Endothelial cell (in vitro differentiated cells): Measurements from ENCODE around the gene KDM2B. TPM values are rescaled to one million over a fixed set of nuclear protein-coding genes. Genes with fewer than 3 reads are reported as not detected.

Experiments used
- DNase-seq: peaks from one replicate; pipeline ENCODE4 v3.0.0; 2021; ENCODE audit warnings: low spot score
- H3K27ac Mint-ChIP-seq: one replicate; pipeline ENCODE4 v1.8.0; 2021; ENCODE audit warnings: mixed read lengths, inconsistent platforms; ENCODE audit not compliant: unreplicated experiment
- H3K27me3 Mint-ChIP-seq: one replicate; pipeline ENCODE4 v1.8.0; 2021; ENCODE audit warnings: mild to moderate bottlenecking, moderate library complexity, mixed read lengths, inconsistent platforms; ENCODE audit not compliant: unreplicated experiment
- H3K36me3 Mint-ChIP-seq: one replicate; pipeline ENCODE4 v1.8.0; 2021; ENCODE audit warnings: mild to moderate bottlenecking, low read depth, mixed read lengths, inconsistent platforms; ENCODE audit not compliant: unreplicated experiment
- H3K4me1 Mint-ChIP-seq: one replicate; pipeline ENCODE4 v1.8.0; 2021; ENCODE audit warnings: mild to moderate bottlenecking, mixed read lengths, inconsistent platforms; ENCODE audit not compliant: unreplicated experiment
- H3K4me3 Mint-ChIP-seq: one replicate; pipeline ENCODE4 v1.8.0; 2021; ENCODE audit warnings: mild to moderate bottlenecking, mixed read lengths, inconsistent platforms; ENCODE audit not compliant: unreplicated experiment
- H3K9me3 Mint-ChIP-seq: one replicate; pipeline ENCODE4 v1.8.0; 2021; ENCODE audit warnings: mixed read lengths, inconsistent platforms; ENCODE audit not compliant: unreplicated experiment
- CTCF ChIP-seq: fragments of 200-600 bp; sonication (generic); IDR thresholded peaks from one replicate; pipeline ENCODE4 v1.5.0; 2021; ENCODE audit warnings: antibody characterized with exemption; ENCODE audit not compliant: unreplicated experiment
- total RNA-seq: library from RNA; stranded (reverse); fragmentation: NEBNext Ultra II Directional; extraction: Animal tissue kit (Norgen Biotek cat#: 25700); gene quantifications from one replicate; pipeline ENCODE4 v1.2.1, GENCODE V29; 2021; ENCODE audit not compliant: unreplicated experiment

Gene KDM2B
- total RNA-seq, 1 donor from 2014 or later, result 36.7 TPM

- no peak overlapping the region for H3K4me3 Mint-ChIP-seq
- no peaks in the 10 kb centered on the region for H3K4me1 Mint-ChIP-seq
- no peak overlapping the region for H3K27ac Mint-ChIP-seq
- DNase-seq, result no peak
- TF ChIP-seq CTCF, result no peak
- H3K36me3 Mint-ChIP-seq, result peaks cover 9% of the 10 kb centered on the region
- H3K27me3 Mint-ChIP-seq, result peaks cover 6% of the 10 kb centered on the region
- no peaks in the 10 kb centered on the region for H3K9me3 Mint-ChIP-seq
Observed at GRCh38 chr12:121520586-121521086, 60.2 kb downstream of the KDM2B start.

- H3K27ac Mint-ChIP-seq, result no peak overlapping the region
- no peak overlapping the region for H3K4me3 Mint-ChIP-seq
- H3K27me3 Mint-ChIP-seq, result peaks cover 7% of the 10 kb centered on the region
- no peak for TF ChIP-seq CTCF
- no peak for DNase-seq
- peaks cover 12% of the 10 kb centered on the region for H3K36me3 Mint-ChIP-seq
- no peaks in the 10 kb centered on the region for H3K9me3 Mint-ChIP-seq
- no peaks in the 10 kb centered on the region for H3K4me1 Mint-ChIP-seq
Observed at GRCh38 chr12:121520119-121520518, 60.7 kb downstream of the KDM2B start.

GRCh38 chr12:121519227-121519626 is 61.6 kb downstream of the KDM2B start:
- Mint-ChIP-seq H3K27me3 (peaks cover 6% of the 10 kb centered on the region), H3K4me1 (no peaks in the 10 kb centered on the region), H3K4me3 (peak overlapping the region; percentile 3), H3K9me3 (no peaks in the 10 kb centered on the region), H3K36me3 (peaks cover 12% of the 10 kb centered on the region), H3K27ac (no peak overlapping the region)
- TF ChIP-seq CTCF, result no peak
- no peak for DNase-seq

GRCh38 chr12:121518656-121519055 is 62.2 kb downstream of the KDM2B start:
- no peak overlapping the region for H3K4me3 Mint-ChIP-seq
- H3K4me1 Mint-ChIP-seq, result no peaks in the 10 kb centered on the region
- TF ChIP-seq CTCF, result no peak
- H3K27ac Mint-ChIP-seq, result no peak overlapping the region
- H3K36me3 Mint-ChIP-seq, result peaks cover 9% of the 10 kb centered on the region
- DNase-seq, result no peak
- no peaks in the 10 kb centered on the region for H3K9me3 Mint-ChIP-seq
- H3K27me3 Mint-ChIP-seq, result peaks cover 4% of the 10 kb centered on the region

- DNase-seq, result no peak
- H3K27ac Mint-ChIP-seq, result no peak overlapping the region
- peaks cover 5% of the 10 kb centered on the region for H3K36me3 Mint-ChIP-seq
Observed at GRCh38 chr12:121516437-121517011, 64.3 kb downstream of the KDM2B start.

More at GRCh38 chr12:121516437-121517011, 64.3 kb downstream of the KDM2B start:
- H3K27me3 Mint-ChIP-seq, result peaks cover 2% of the 10 kb centered on the region
- no peak for TF ChIP-seq CTCF
- H3K4me1 Mint-ChIP-seq, result no peaks in the 10 kb centered on the region
- no peak overlapping the region for H3K4me3 Mint-ChIP-seq
- H3K9me3 Mint-ChIP-seq, result no peaks in the 10 kb centered on the region
